A549 (cell line): ENCODE data around the gene APBB2. TPM values are rescaled to one million over a fixed set of nuclear protein-coding genes. Genes with fewer than 3 reads are reported as not detected.

ENCODE experiments used
- ATAC-seq, 2 experiments: fragments of 200-7000 bp in 1 of 2; fragments of >200 bp in 1 of 2; cut with Nextera tagmentation in 1 of 2; cut with Tn5 transposase in 1 of 2; 3 replicates each; pipeline versions ENCODE4 v1.8.0 to v1.9.1; 2018 to 2020; ENCODE audit warnings: mild to moderate bottlenecking in 1 of 2, moderate library complexity in 1 of 2
- CTCF ChIA-PET: fragments of 300-600 bp; sonication (Branson Sonifier 250); formaldehyde crosslinking; extraction: SDS; loops from one replicate; lab custom pipeline; 2021; ENCODE audit warnings: antibody characterized with exemption, inconsistent platforms; lab: Yijun Ruan, JAX
- POLR2A ChIA-PET: fragments of 350-600 bp; formaldehyde crosslinking; extraction: SDS; loops from one replicate; lab custom pipeline; 2021; ENCODE audit warnings: antibody characterized with exemption, inconsistent platforms; lab: Yijun Ruan, JAX
- DNase-seq, 2 experiments: peaks; one replicate each; pipeline versions ENCODE4 v3.0.0 to v3.0.0-alpha.2; 2011 to 2016; ENCODE audit warnings: low read depth in 1 of 2, low spot score in 1 of 2
- FAIRE-seq: peaks from 2 replicates; lab custom pipeline; 2011; peaks lifted over from hg19 to GRCh38; lab: Jason Lieb, UNC
- H3K27ac ChIP-seq, 2 experiments: fragments of >200 bp; sonication (Bioruptor Twin); formaldehyde crosslinking; 3 replicates each; pipeline ENCODE4 v1.5.1; 2016 to 2017
- H3K4me1 ChIP-seq: fragments of >200 bp; sonication (Bioruptor Twin); formaldehyde crosslinking; 3 replicates; pipeline ENCODE4 v1.6.1; 2016
- H3K4me2 ChIP-seq: fragments of >200 bp; sonication (Bioruptor Twin); formaldehyde crosslinking; 3 replicates; pipeline ENCODE4 v1.6.1; 2016
- H3K4me3 ChIP-seq: fragments of >200 bp; sonication (Bioruptor Twin); formaldehyde crosslinking; 3 replicates; pipeline ENCODE4 v1.5.1; 2016
- H3K9me3 ChIP-seq: fragments of >200 bp; sonication (Bioruptor Twin); formaldehyde crosslinking; 3 replicates; pipeline ENCODE4 v1.6.1; 2016
- CBX2 ChIP-seq: fragments of 200-600 bp; sonication (generic); IDR thresholded peaks from 2 replicates; pipeline ENCODE4 v1.6.1; 2016; ENCODE audit warnings: low read depth, mild to moderate bottlenecking, borderline replicate concordance
- CEBPB ChIP-seq, 2 experiments: fragments of >200 bp in 1 of 2; sonication (Bioruptor Twin) in 1 of 2; formaldehyde crosslinking in 1 of 2; IDR thresholded peaks; 2 replicates each; pipeline ENCODE4 v1.6.1; 2012 to 2016
- CHD2 ChIP-seq: fragments of 150-350 bp; IDR thresholded peaks from 2 replicates; pipeline ENCODE4 v1.6.1; 2014; ENCODE audit warnings: low read length; ENCODE audit not compliant: partially characterized antibody
- E2F6 ChIP-seq: IDR thresholded peaks from 2 replicates; pipeline ENCODE4 v1.6.1; 2012; ENCODE audit warnings: low read depth, borderline replicate concordance
- EHMT2 ChIP-seq: fragments of 200-600 bp; sonication (generic); IDR thresholded peaks from 2 replicates; pipeline ENCODE4 v1.6.1; 2016; ENCODE audit warnings: antibody characterized with exemption, low read depth, mild to moderate bottlenecking, moderate library complexity
- ELK1 ChIP-seq: fragments of 150-350 bp; IDR thresholded peaks from 2 replicates; pipeline ENCODE4 v1.6.1; 2014; ENCODE audit warnings: low read depth, mild to moderate bottlenecking, low read length
- FOXS1 ChIP-seq: fragments of 250-450 bp; sonication (Bioruptor Pico); IDR thresholded peaks from 2 replicates; pipeline ENCODE4 v1.5.0; 2020; ENCODE audit warnings: mild to moderate bottlenecking, moderate library complexity
- HES2 ChIP-seq: fragments of >200 bp; sonication (Bioruptor Twin); formaldehyde crosslinking; IDR thresholded peaks from 2 replicates; pipeline ENCODE4 v1.6.1; 2016
- HMGXB4 ChIP-seq: fragments of 250-450 bp; sonication (Bioruptor Pico); IDR thresholded peaks from 2 replicates; pipeline ENCODE4 v1.5.0; 2021; ENCODE audit warnings: mild to moderate bottlenecking, moderate library complexity, borderline replicate concordance
- HOXB13 ChIP-seq: fragments of 250-450 bp; sonication (Bioruptor Pico); IDR thresholded peaks from 2 replicates; pipeline ENCODE4 v1.5.0; 2020; ENCODE audit warnings: low read depth, mild to moderate bottlenecking, moderate library complexity
- JUN ChIP-seq, 2 experiments: fragments of >200 bp; sonication (Bioruptor Twin); formaldehyde crosslinking; IDR thresholded peaks; 2 replicates in 1 of 2; 3 replicates in 1 of 2; pipeline ENCODE4 v1.6.1; 2016 to 2017
- KDM1A ChIP-seq: fragments of 200-600 bp; sonication (generic); IDR thresholded peaks from 2 replicates; pipeline ENCODE4 v1.6.1; 2016; ENCODE audit warnings: low read depth, mild to moderate bottlenecking
- MAZ ChIP-seq: fragments of 150-350 bp; IDR thresholded peaks from 2 replicates; pipeline ENCODE4 v1.6.1; 2014; ENCODE audit warnings: antibody characterized with exemption, low read depth, low read length, borderline replicate concordance
- MYC ChIP-seq: IDR thresholded peaks from 2 replicates; pipeline ENCODE4 v1.6.1; 2012; ENCODE audit warnings: mild to moderate bottlenecking, inconsistent platforms, low read length, improper control_type of control experiment, borderline replicate concordance
- NFE2L2 ChIP-seq: fragments of 150-350 bp; conservative IDR thresholded peaks from 2 replicates; pipeline ENCODE4 v1.6.1; 2014; ENCODE audit warnings: low read length
- NPAS2 ChIP-seq: fragments of 250-450 bp; sonication (Bioruptor Pico); IDR thresholded peaks from 2 replicates; pipeline ENCODE4 v1.8.0; 2022; ENCODE audit warnings: mild to moderate bottlenecking, moderate library complexity, borderline replicate concordance
- NR3C1 ChIP-seq: fragments of >200 bp; sonication (Bioruptor Twin); formaldehyde crosslinking; IDR thresholded peaks from 3 replicates; pipeline ENCODE4 v1.6.1; 2017
- RFX5 ChIP-seq: fragments of 450-650 bp; IDR thresholded peaks from 2 replicates; pipeline ENCODE4 v1.7.1; 2014; ENCODE audit warnings: antibody characterized with exemption, mild to moderate bottlenecking, moderate library complexity
- SREBF2 ChIP-seq: fragments of 450-650 bp; IDR thresholded peaks from 2 replicates; pipeline ENCODE4 v1.6.1; 2014; ENCODE audit warnings: mild to moderate bottlenecking, moderate library complexity
- TP53 ChIP-seq: fragments of 250-450 bp; sonication (Bioruptor Pico); IDR thresholded peaks from 2 replicates; pipeline ENCODE4 v1.5.0; 2021; ENCODE audit warnings: mild to moderate bottlenecking, moderate library complexity
- ZC3H11A ChIP-seq: fragments of 450-650 bp; IDR thresholded peaks from 2 replicates; pipeline ENCODE4 v1.6.1; 2014; ENCODE audit warnings: antibody characterized with exemption, mild to moderate bottlenecking
- WGBS: methylation state at CpG from one replicate; pipeline ENCODE4 v1.1.6; 2017; ENCODE audit errors: missing lambda C conversion rate; 5-methylcytosine and 5-hydroxymethylcytosine counted together
- polyA plus RNA-seq, 4 experiments: library from polyadenylated mRNA; depleted of rRNA in 3 of 4; stranded (reverse); fragments of >200 nt; fragmentation: RNase III in 1 of 4; extraction: RNeasy Plus Mini Kit Qiagen cat#74134 plus additional on column Dnase treatment in 1 of 4; gene quantifications; 2 replicates in 3 of 4; 3 replicates in 1 of 4; pipeline ENCODE4 v1.2.3, GENCODE V29; 2011 to 2017

The APBB2 gene
- polyA plus RNA-seq, 2 of the 4 experiments (the other 2 are of a cell fraction) = 8.3 to 31.9 TPM

DNA sequence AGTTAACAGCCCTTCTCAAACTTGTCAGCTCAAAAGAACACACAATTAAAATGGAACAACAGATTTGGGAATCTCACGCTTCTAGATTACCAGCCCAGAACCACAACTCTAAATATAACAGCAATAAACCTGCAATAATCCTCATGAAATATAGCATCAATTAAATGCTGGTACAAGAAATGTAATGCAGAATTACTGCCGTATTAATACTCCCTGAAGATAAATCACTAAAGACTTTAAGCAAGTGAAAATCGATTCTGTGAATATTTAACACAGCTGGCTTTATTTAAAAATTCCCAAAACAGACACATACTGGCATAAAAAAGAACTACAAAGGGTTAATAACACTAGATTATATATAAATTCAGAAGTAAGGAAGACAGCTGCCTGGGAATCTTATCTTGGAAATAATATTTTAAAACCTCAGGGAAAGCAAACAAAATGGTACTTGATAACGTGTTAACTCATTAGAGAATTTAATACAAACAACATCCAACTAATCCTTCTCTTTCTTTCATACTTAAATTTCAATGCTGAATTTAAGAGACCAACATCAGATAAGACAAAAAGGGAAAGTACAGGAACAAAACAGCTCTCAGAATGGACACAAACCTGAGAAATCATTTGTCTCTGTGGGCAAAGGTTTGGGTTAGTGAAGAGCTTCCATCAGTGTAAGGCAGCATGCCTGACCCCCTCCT is 34.7 kb downstream of the APBB2 start:
- ChIA-PET CTCF (interaction anchor here (1.6 kb wide), 1 partner anchor 33 kb away, joined by 3 read pairs; no protein-coding TSS in a partner anchor), POLR2A (interaction anchor here (0.6 kb wide), 1 partner anchor 191 kb away, joined by 15 read pairs; no protein-coding TSS in a partner anchor)
- DNase-seq = no peak
- Histone ChIP-seq H3K4me2 (peak overlapping the region; percentile 57; the same call in 1 of the 3 replicates), H3K4me1 (peaks cover 42% of the 10 kb centered on the region), H3K4me3 (no peak overlapping the region), H3K27ac (peak overlapping the region in 1 of 2 experiments; percentile 14; a peak in 1 of 6 replicates), H3K9me3 (no peaks in the 10 kb centered on the region)
- 62% methylated on average over 4 of the region's 4 CpGs for WGBS
- FAIRE-seq = no peak
- TF ChIP-seq TP53 (CRISPR knock-in tag) = no peak
- TF ChIP-seq EHMT2 = no peak
- TF ChIP-seq NR3C1 = no peak
- TF ChIP-seq FOXS1 = no peak
- ATAC-seq = no peak

DNA sequence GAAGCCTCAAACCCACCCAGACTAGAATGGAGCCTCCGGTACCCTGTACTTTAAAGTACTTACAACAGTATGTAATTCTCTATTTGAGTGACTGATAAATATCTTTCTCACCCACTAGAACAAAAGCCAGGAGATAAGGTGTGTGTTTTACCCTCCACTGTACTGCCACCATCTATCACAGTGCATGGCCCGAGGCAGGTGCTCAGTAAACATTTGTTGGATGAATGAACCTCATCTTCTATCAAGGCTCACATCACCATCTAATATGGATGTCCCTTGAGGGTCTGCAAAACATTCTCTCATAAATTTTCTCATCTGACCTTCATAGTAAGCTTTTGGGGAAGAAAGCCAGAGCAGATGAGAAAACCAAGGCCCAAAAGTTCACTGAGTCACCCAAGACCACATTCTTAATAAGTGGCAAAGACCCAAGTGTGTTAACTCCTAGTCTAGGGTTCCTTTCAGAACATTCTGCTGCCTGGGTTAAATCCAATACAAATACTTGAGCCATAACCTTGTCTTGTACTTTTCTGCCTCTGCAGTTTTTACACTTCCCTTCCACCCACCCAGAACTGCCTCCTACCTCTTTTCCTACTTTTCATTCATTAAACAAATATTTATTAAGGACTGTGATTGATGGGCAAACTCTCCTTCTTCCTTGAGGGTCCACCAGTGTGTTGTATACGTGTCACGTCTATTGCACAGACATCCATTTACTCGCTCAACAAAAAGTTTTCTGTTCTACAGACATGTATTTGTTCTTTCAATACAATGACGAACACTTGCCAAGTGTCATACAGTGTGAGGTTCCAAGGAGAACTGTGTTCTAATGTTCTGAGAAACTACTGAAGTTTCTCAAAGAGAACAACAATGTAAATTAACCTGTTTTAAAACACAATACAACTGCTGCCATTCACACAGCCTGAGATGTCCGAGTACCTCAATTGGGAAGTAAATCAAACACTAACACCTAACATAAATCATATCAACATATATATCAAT is 35.7 kb downstream of the APBB2 start:
- WGBS = 70% methylated on average over 7 of the region's 7 CpGs
- Histone ChIP-seq H3K27ac (peak overlapping the region; percentile 10 to 14; a peak in 3 of 6 replicates), H3K4me1 (peaks cover 45% of the 10 kb centered on the region)
- TF ChIP-seq SREBF2 = no peak
- TF ChIP-seq JUN (IDR thresholded peaks at IDR 0.05) = no peak
- TF ChIP-seq CHD2 = no peak
- no peak for TF ChIP-seq NFE2L2
- TF ChIP-seq ZC3H11A = no peak
- no peak for TF ChIP-seq CBX2
- no peak for TF ChIP-seq NPAS2
- TF ChIP-seq TP53 (CRISPR knock-in tag) = no peak
- no peak for TF ChIP-seq ELK1
- TF ChIP-seq EHMT2 = no peak
- no peak for TF ChIP-seq CEBPB (IDR thresholded peaks at IDR 0.05)
- TF ChIP-seq MAZ = no peak
- TF ChIP-seq E2F6 = no peak
- no peak for TF ChIP-seq MYC
- TF ChIP-seq HMGXB4 (CRISPR knock-in tag) = no peak
- no peak for TF ChIP-seq HES2
- TF ChIP-seq RFX5 = no peak
- no peak for TF ChIP-seq HOXB13 (CRISPR knock-in tag)
- no peak for TF ChIP-seq KDM1A
- TF ChIP-seq, all 56 proteins: peak for 0
- no peak overlapping the region for H3K4me3 ChIP-seq
- H3K4me2 ChIP-seq = peak overlapping the region; percentile 57
- CTCF ChIA-PET = interaction anchor here (1.6 kb wide), 1 partner anchor 32 kb away, joined by 3 read pairs; no protein-coding TSS in a partner anchor
- ATAC-seq = peak in 1 of 2 experiments; percentile 41; a peak in 2 of 6 replicates
- FAIRE-seq = no peak
- H3K9me3 ChIP-seq = no peaks in the 10 kb centered on the region
- DNase-seq = no peak
- POLR2A ChIA-PET = no interaction called here
